Measurements from ENCODE around the gene SMIM15. TPM values are rescaled to one million over a fixed set of nuclear protein-coding genes. Genes with fewer than 3 reads are reported as not detected.
"Not testable (repeated sequence)": the region's sequence is repeated elsewhere in the genome, so short reads cannot be mapped to it uniquely, and the experiment has no call there.

Gene SMIM15
- polyA plus RNA-seq, 1 of the 3 experiments (the other 2 are of a cell fraction): 51.1 TPM

GRCh38 chr5:61200582-61201155 is 38.4 kb upstream of the SMIM15 start:
- TF ChIP-seq TAF1 (IDR thresholded peaks at IDR 0.05; ENCODE audit: borderline replicate concordance, low read depth, low read length): no peak
- 66% methylated on average over 4 of the region's 8 CpGs for WGBS (ENCODE audit: low lambda C conversion rate)
- no peak overlapping the region for H3K4me2 ChIP-seq
- H3K36me3 ChIP-seq (replicated peaks in 1 of 2; ENCODE audit: control insufficient read depth in 1 of 2, insufficient read depth in 2 of 2, low read length in 1 of 2): no peaks in the 10 kb centered on the region
- H3K4me1 ChIP-seq (ENCODE audit: control insufficient read depth in 1 of 2, insufficient read depth in 2 of 2, low read depth in 1 of 2, low read length in 1 of 2): no peaks in the 10 kb centered on the region
- H2AFZ ChIP-seq (ENCODE audit: low read depth): no peak overlapping the region
- H3K27ac ChIP-seq (ENCODE audit: low read depth in 2 of 2, low read length in 1 of 2): no peak overlapping the region
- H4K20me1 ChIP-seq (ENCODE audit: insufficient read depth): no peaks in the 10 kb centered on the region
- H3K27me3 ChIP-seq (ENCODE audit: insufficient read depth): no peaks in the 10 kb centered on the region
- H3K9me2 ChIP-seq: no peaks in the 10 kb centered on the region
- ChIA-PET POLR2A (no interaction called here), CTCF (no interaction called here)
- no peak for DNase-seq
- no peaks in the 10 kb centered on the region for H3F3A ChIP-seq (replicated peaks; ENCODE audit: insufficient read depth)
- H3K4me3 ChIP-seq (ENCODE audit: low read depth in 2 of 2, low read length in 1 of 2): no peak overlapping the region
- no peaks in the 10 kb centered on the region for H3K9me3 ChIP-seq
- no peaks in the 10 kb centered on the region for H3K79me2 ChIP-seq (ENCODE audit: insufficient read depth)
- H3K9ac ChIP-seq: no peak overlapping the region

- Histone ChIP-seq H3K36me3 (replicated peaks in 1 of 2; ENCODE audit: control insufficient read depth in 1 of 2, insufficient read depth in 2 of 2, low read length in 1 of 2) (no peaks in the 10 kb centered on the region), H3K27me3 (ENCODE audit: insufficient read depth) (no peaks in the 10 kb centered on the region), H3K79me2 (ENCODE audit: insufficient read depth) (no peaks in the 10 kb centered on the region), H3K4me1 (ENCODE audit: control insufficient read depth in 1 of 2, insufficient read depth in 2 of 2, low read depth in 1 of 2, low read length in 1 of 2) (no peaks in the 10 kb centered on the region), H3K27ac (ENCODE audit: low read depth in 2 of 2, low read length in 1 of 2) (no peak overlapping the region), H3K4me2 (no peak overlapping the region), H3K9ac (no peak overlapping the region), H4K20me1 (ENCODE audit: insufficient read depth) (no peaks in the 10 kb centered on the region), H3K4me3 (ENCODE audit: low read depth in 2 of 2, low read length in 1 of 2) (no peak overlapping the region), H3K9me2 (no peaks in the 10 kb centered on the region), H3K9me3 (no peaks in the 10 kb centered on the region), H3F3A (replicated peaks; ENCODE audit: insufficient read depth) (no peaks in the 10 kb centered on the region), H2AFZ (ENCODE audit: low read depth) (no peak overlapping the region)
- TF ChIP-seq EZH2phosphoT487 (IDR thresholded peaks at IDR 0.05; ENCODE audit: borderline replicate concordance, low read depth): no peak
- no peak for TF ChIP-seq ZBTB33 (IDR thresholded peaks at IDR 0.05; ENCODE audit: borderline replicate concordance, low read depth)
- TF ChIP-seq RXRA (IDR thresholded peaks at IDR 0.05; ENCODE audit: borderline replicate concordance, low read depth): no peak
- TF ChIP-seq YY1 (IDR thresholded peaks at IDR 0.05; ENCODE audit: low read depth): no peak
- TF ChIP-seq EP300 (IDR thresholded peaks at IDR 0.05; ENCODE audit: borderline replicate concordance in 1 of 2, low read depth in 1 of 2, low read length in 1 of 2): no peak
- no peak for TF ChIP-seq TAF1 (IDR thresholded peaks at IDR 0.05; ENCODE audit: borderline replicate concordance, low read depth, low read length)
- no peak for DNase-seq
- WGBS (ENCODE audit: low lambda C conversion rate): 15% methylated on average over 2 of the region's 2 CpGs
- ChIA-PET POLR2A (no interaction called here), CTCF (interaction anchor here (1.1 kb wide), 1 partner anchor 22 kb away, joined by 3 read pairs; no protein-coding TSS in a partner anchor)
Observed at GRCh38 chr5:61198606-61199005, 36.3 kb upstream of the SMIM15 start.

- CTCF ChIA-PET; H4K20me1 ChIP-seq (ENCODE audit: insufficient read depth); H3K27ac ChIP-seq (ENCODE audit: low read depth in 2 of 2, low read length in 1 of 2); H3K9me2 ChIP-seq; H3K4me3 ChIP-seq (ENCODE audit: low read depth in 2 of 2, low read length in 1 of 2); H3K79me2 ChIP-seq (ENCODE audit: insufficient read depth); H3K9ac ChIP-seq; H3F3A ChIP-seq (replicated peaks; ENCODE audit: insufficient read depth); H3K9me3 ChIP-seq; DNase-seq; POLR2A ChIA-PET; H3K4me2 ChIP-seq; H2AFZ ChIP-seq (ENCODE audit: low read depth); H3K27me3 ChIP-seq (ENCODE audit: insufficient read depth); H3K36me3 ChIP-seq (replicated peaks in 1 of 2; ENCODE audit: control insufficient read depth in 1 of 2, insufficient read depth in 2 of 2, low read length in 1 of 2); H3K4me1 ChIP-seq (ENCODE audit: control insufficient read depth in 1 of 2, insufficient read depth in 2 of 2, low read depth in 1 of 2, low read length in 1 of 2): not testable (repeated sequence)
- WGBS (ENCODE audit: low lambda C conversion rate): 32% methylated on average over 2 of the region's 2 CpGs
Observed at GRCh38 chr5:61187826-61188225, 25.6 kb upstream of the SMIM15 start.

- H3K4me3 ChIP-seq (ENCODE audit: low read depth in 2 of 2, low read length in 1 of 2); H3K27me3 ChIP-seq (ENCODE audit: insufficient read depth); H3K4me2 ChIP-seq; DNase-seq; H3K36me3 ChIP-seq (replicated peaks in 1 of 2; ENCODE audit: control insufficient read depth in 1 of 2, insufficient read depth in 2 of 2, low read length in 1 of 2); H3K27ac ChIP-seq (ENCODE audit: low read depth in 2 of 2, low read length in 1 of 2); H3F3A ChIP-seq (replicated peaks; ENCODE audit: insufficient read depth); H3K4me1 ChIP-seq (ENCODE audit: control insufficient read depth in 1 of 2, insufficient read depth in 2 of 2, low read depth in 1 of 2, low read length in 1 of 2); H2AFZ ChIP-seq (ENCODE audit: low read depth); CTCF ChIA-PET; H3K79me2 ChIP-seq (ENCODE audit: insufficient read depth); H3K9me3 ChIP-seq; H3K9ac ChIP-seq; H4K20me1 ChIP-seq (ENCODE audit: insufficient read depth); H3K9me2 ChIP-seq; POLR2A ChIA-PET: not testable (repeated sequence)
Observed at GRCh38 chr5:61187352-61187751, 25.1 kb upstream of the SMIM15 start.
